ENCODE measurements around the gene MYCN.

The MYCN gene

GRCh38 chr2:15932394-15933183 is 7.8 kb upstream of the MYCN start:
- no peak for DNase-seq

GRCh38 chr2:15933184-15933845 is 7.0 kb upstream of the MYCN start:
- DNase-seq, result no peak

- no peak for DNase-seq
Measured at GRCh38 chr2:15934291-15934945, 5.9 kb upstream of the MYCN start.

GRCh38 chr2:15935189-15935588 is 5.2 kb upstream of the MYCN start:
- no peak for DNase-seq

GRCh38 chr2:15935675-15936074 is 4.7 kb upstream of the MYCN start:
- DNase-seq, result no peak

GRCh38 chr2:15936277-15937104 is 3.9 kb upstream of the MYCN start:
- DNase-seq, result no peak

- no peak for DNase-seq
Measured at GRCh38 chr2:15937105-15937881, 3.1 kb upstream of the MYCN start.

GRCh38 chr2:15937882-15938802 is 2.2 kb upstream of the MYCN start:
- no peak for DNase-seq

- DNase-seq, result no peak
Measured at GRCh38 chr2:15938803-15939555, 1.4 kb upstream of the MYCN start.

GRCh38 chr2:15939556-15939853 is 845 bp upstream of the MYCN start:
- DNase-seq, result no peak

GRCh38 chr2:15940661-15941480 is 521 bp downstream of the MYCN start:
- DNase-seq, result no peak

GRCh38 chr2:15941481-15941850 is 1.1 kb downstream of the MYCN start:
- DNase-seq, result no peak

GRCh38 chr2:15941871-15942710 is 1.7 kb downstream of the MYCN start:
- no peak for DNase-seq

- no peak for DNase-seq
Measured at GRCh38 chr2:15942711-15943345, 2.5 kb downstream of the MYCN start.

- peak; percentile 21 for DNase-seq
Measured at GRCh38 chr2:15943378-15944280, 3.3 kb downstream of the MYCN start.

- no peak for DNase-seq
Measured at GRCh38 chr2:15944325-15945017, 4.1 kb downstream of the MYCN start.
